GM19239 (cell line): ENCODE measurements around the gene RMC1.
"Not testable (repeated sequence)": the region's sequence is repeated elsewhere in the genome, so short reads cannot be mapped to it uniquely, and the experiment has no call there.

Source experiments
- DNase-seq: peaks from one replicate; pipeline ENCODE4 v3.0.0; 2011; ENCODE audit warnings: low spot score; ENCODE audit not compliant: insufficient read length
- FAIRE-seq: peaks from 2 replicates; lab custom pipeline; 2011; peaks lifted over from hg19 to GRCh38; lab: Jason Lieb, UNC

The RMC1 gene

DNA sequence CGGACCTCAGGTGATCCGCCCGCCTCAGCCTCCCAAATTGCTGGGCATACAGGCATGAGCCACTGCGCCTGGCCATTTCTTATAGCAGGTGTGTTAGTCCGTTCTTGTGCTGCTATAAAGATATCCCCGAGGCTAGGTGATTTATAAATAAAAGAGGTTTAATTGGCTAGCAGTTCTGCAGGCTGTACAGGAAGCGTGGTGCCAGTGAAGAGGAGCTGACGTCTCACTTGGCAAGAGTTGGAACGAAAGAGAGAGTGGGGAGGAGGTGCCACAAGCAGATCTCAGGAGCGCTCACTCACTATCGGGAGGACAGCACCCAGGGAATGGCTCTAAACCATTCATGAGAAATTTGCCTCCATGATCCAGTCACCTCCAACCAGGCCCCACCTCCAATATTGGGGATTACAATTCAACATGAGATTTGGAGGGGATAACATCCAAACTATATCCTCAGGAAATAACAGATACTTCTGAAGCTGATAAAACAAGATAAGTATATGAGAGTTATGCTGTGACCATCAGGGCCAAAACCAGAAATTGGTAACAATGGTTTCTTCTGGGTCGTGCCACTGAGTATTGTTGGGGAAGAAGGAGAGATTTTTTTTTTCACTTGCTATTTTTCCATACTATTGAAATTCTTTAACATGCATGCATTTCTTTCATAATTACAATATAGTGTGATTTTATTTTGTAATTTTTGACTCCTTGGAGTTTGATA lies 7.4 kb upstream of the RMC1 start:
- no peak for DNase-seq
- FAIRE-seq = no peak

DNA sequence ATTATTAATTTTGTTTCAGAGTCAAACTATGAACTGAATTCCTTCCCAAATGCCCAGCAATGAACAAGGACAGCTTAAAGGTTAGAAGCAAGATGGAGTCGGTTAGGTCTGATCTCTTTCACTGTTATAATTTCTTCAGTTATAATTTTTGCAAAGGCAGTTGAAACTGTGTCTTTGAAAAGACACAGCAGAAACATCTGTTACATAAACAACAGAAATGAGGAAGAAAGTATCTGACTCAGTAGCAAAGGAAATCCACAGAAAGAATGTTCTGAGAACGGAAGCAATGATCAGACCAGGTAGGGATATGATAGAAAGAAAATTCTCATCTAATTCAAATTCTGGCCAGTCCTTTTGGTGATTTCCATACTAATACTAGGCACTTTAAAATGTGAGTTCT lies 5.2 kb upstream of the RMC1 start:
- DNase-seq = no peak

DNA sequence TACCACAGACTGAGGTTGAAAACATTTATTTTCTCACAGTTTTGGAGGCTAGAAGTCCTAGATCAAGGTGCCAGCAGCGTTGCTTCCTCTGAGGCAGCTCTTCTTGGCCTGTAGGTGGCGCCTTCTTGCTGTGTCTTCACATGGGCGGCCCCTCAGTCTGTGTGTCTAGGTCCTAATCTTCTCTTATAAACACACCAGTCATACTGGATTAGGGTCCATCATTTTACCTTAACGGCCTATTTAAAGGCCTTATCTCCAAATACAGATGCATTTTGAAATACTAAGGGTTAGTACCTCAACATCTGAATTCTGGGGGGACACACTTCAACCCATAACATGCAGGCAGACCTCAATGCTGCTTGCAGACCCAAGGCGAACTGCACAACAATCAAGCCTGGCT lies 4.4 kb upstream of the RMC1 start:
- DNase-seq = no peak

More for the DNA sequence above, 5.2 kb upstream of the RMC1 start:
- no peak for FAIRE-seq

DNA sequence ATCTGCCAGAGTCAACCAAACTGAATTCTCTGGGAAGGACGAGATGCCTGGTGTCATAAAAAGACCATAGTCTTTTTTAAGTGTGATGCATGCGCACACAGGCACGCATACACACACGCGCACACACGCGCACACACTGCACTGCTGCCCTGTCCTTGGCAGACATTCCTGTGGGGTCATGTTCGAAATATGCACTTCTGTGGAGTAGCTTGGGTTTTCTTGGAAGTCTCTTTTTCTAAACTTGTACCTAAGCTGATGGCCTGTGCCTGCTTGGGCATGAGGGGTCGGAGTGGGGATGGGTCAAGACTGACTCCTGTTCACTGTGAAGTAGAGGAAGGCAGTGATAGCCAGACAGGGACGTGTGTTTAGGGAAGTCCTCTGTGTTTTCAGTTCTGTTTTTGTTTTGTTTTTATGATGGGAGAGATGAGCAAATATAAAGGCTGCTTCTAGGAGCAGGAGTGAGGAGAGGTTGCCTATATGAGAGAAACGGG lies 4.0 kb upstream of the RMC1 start:
- no peak for FAIRE-seq
- DNase-seq = no peak

More for the DNA sequence above, 4.4 kb upstream of the RMC1 start:
- FAIRE-seq = peak; percentile 81

DNA sequence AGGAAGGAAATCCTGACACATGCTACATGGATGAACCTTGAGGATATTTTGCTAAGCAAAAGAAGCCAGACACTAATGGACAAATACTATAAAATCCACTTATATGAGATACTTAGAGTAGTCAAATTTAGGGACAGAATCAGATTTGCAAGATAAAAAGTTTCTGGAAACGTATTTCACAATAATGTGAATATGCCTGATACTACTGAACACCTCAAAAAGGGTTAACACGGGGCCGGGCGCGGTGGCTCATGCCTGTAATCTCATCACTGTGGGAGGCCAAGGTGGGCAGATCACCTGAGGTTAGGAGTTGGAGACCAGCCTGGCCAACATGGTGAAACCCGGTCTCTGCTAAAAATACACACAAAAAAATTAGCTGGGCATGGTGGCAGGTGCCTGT lies 1.7 kb upstream of the RMC1 start:
- FAIRE-seq = no peak

DNA sequence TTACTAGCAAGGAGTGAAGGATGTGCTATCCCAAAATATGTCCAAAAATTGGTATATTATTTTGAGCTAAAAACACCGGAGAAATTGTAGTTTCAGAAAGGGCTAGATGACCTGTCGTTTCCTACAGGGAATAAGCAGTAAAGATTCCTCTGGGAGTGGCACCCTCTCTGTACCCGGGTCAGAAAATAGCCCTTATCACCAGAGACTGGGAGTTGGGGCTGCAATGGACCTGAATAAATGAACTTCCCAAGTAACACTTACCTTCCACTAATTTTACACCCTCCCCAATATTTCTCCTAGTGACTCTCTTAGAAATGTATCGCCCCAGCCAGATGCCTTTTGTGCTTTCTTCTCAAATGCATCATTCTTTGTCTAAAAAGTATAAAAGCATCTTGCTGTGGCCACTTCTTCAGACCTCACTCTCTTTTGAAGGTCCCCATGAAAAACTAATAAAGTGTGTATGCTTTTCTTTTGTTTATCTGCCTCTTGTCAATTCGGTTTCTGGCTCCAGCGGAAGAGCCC lies 734 bp upstream of the RMC1 start:
- peak; percentile 4 for FAIRE-seq
- DNase-seq = no peak

More for the DNA sequence above, 1.7 kb upstream of the RMC1 start:
- no peak for DNase-seq

DNA sequence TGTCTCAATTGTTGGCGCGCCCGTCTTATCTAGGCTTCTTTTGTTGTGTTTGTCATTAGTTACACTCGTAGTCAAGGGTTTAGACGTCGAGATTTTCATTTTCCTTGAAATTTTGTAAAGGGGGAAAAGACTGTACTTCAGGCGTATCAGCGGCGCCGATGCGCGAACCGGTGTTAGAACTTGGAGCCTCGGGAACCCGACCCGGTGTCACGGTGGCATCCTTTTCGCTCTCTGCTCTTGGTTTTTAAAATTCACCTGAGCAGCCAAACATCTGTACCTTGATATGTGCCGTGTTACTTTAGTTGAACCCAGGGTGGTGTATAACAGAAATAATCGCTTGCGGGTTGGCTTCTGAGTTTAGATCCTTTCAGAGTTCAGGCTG lies 643 bp downstream of the RMC1 start:
- FAIRE-seq = no peak
- no peak for DNase-seq

DNA sequence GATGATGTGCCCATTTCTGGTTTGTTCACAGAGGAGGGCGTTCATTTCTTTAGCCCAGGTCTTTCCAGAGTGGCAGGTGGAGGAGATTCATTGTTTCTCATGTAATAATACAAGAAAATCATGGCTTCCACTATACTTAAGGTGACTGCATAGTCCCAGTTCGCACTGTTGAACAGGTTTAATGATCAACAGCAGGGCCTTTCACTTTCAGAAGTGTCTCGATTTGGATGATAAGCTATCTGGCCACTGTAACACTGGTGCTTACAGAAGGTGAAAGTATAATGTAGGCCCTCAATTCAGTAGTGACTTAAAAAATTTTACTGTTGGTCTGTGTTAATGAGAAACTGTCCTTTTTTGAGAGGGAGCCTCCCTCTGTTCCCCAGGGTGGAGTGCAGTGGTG lies 1.4 kb downstream of the RMC1 start:
- FAIRE-seq = peak; percentile 91
- DNase-seq = peak; percentile 72

DNA sequence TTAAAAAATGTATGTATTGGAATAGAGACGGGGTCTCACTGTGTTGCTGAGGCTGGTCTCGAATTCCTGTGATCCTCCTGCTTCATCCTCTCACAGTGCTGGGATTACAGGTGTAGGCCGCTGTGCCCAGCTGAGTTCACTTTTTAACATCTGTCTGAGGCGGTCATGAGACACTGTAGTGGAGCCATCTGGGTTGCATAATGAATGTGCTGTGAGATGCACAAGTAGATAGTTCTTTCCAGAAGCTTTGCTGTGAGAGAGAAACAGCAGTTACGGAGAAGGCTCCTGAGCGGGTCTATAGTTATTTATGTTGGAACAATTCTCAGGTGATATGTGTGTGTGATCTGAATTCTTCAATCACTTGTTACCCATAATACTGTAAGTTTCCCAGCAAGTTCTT lies 3.1 kb downstream of the RMC1 start:
- DNase-seq (no peak), FAIRE-seq (no peak)

DNA sequence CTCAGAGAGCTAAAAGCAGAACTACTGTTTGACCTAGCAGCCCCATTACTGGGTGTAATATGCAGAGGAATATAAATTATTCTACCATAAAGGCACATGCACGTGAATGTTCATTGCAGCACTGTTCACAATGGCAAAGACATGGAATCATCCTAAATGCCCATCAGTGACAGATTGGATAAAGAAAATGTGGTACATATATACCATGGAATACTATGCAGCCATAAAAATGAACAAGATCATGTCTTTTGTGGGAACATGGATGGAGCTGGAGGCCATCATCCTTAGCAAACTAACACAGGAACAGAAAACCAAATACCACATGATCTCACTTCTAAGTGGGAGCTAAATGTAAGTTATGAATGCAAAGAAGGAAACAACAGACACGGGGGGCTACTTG lies 7.6 kb downstream of the RMC1 start:
- not testable (repeated sequence) for FAIRE-seq, DNase-seq

DNA sequence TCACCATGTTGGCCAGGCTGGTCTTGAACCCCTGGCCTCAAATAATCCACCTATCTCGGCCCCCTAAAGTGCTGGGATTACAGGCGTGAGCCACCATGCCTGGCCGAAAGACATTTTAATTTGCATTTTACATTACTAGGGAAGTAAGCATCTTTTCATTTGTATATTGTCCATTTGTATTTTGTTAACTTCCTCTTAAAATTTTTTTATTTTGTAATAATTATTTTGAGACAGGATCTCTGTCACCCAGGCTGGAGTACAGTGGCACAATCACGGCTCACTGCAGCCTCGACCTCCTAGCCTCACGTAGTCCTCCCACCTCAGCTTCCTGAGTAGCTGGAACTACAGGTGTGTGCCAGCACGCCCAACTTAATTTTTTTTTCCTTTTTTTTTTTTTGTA lies 8.9 kb downstream of the RMC1 start:
- not testable (repeated sequence) for DNase-seq, FAIRE-seq

DNA sequence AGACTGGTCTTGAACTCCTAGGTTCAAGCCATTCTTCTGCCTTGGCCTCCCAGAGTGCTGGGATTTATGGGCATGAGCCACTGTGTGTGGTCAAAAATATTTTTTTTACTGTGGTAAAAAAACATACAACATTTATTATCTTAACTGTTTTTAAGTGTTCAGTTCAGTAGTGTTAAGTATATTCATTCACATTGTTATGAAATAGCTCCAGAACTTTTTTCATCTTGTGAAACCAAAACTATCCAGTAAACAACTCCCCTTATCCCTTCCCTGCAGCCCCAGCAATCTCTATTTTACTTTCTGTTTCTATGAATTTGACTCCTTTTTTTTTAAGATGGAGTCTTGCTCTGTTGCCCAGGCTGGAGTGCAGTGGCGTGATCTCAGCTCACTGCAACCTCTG lies 9.3 kb downstream of the RMC1 start:
- DNase-seq = no peak
- FAIRE-seq = no peak

DNA sequence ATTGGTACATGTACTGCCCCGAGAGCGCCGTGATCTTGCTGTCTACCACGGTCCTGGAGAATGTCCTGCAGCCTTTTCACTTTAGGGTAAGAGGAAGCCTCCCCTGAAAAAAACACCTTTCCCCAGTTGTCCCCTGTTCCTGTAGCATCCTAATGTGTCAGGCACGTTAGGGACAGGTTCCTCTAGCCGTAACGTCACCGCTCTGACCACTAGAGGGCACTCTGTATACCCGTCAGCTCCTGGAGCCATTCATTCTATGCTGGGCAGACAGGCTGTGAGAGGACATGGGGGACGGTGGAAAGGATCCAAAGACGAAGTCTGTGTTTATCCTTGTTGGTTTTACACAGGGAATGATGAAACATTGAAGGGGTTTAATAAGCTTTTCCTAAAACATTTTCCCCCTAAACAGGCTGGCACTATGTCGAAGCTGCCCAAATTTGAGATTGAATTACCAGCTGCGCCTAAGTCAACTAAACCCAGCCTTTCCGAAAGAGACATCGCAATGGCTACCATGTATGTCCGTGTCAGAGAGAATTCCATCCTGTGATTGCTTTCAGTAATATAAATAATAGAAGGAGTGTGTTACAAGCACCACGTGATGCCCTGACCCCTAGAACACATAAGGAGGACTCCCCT lies 12.7 kb downstream of the RMC1 start:
- DNase-seq (peak; percentile 56), FAIRE-seq (peak; percentile 89)

DNA sequence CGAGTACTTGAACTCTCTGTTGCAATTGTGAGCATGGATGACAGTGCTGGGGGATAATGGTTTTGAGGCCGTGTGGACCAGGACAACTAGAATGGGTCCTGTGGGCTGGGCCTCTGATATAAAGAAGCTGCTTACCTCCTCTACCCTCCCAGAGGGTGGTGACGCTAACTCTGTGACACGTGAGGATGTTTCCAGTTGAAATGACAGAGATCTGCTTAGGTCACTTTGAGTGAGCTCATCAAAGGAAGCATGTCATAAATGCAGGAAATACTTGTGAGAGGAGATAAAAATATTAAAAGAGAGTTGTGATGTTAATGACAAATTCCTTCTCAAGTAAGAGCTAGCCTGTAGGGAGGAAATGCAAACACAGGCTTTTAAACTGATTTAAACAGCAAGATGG lies 16.4 kb downstream of the RMC1 start:
- no peak for FAIRE-seq
- no peak for DNase-seq

DNA sequence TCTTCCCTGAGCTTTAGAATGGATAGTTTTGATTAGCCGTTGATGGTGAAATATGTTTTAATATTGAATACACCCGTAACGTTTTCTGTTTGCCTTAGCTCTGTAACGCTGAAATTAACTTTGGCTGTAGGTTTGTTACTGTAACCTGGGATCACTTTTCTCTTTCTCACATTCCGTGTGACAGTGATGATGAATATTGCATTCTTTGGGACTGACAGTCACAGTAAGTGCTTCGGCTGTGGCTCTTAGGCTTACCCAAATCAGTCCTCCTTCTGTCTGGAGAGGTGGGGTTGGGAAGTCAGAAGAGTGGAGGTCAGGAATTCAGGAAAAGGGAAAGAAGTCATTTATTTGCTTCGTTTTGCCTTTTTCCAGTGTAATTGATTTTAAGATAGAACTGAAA lies 18.0 kb downstream of the RMC1 start:
- DNase-seq = no peak
- FAIRE-seq = no peak

DNA sequence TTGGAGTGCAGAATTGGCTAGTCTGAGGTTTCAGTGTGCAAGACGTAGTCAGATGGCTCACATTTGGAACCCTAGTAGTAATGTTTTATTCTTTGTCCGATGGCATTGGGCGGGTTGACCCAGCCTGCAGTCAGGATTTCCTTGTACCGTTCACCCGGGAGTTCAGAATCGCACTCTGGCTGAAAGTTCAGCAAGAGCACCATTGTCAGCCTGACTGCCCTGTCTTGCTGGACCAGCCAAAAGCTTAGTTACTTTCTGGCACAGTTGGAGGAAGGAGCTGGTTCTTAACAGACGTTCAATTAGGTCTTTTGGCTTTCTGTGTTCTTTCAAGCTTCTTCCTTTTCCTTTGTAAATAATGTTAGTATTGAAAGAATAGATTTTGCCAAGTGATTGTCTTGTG lies 18.6 kb downstream of the RMC1 start:
- FAIRE-seq = no peak
- DNase-seq = no peak

DNA sequence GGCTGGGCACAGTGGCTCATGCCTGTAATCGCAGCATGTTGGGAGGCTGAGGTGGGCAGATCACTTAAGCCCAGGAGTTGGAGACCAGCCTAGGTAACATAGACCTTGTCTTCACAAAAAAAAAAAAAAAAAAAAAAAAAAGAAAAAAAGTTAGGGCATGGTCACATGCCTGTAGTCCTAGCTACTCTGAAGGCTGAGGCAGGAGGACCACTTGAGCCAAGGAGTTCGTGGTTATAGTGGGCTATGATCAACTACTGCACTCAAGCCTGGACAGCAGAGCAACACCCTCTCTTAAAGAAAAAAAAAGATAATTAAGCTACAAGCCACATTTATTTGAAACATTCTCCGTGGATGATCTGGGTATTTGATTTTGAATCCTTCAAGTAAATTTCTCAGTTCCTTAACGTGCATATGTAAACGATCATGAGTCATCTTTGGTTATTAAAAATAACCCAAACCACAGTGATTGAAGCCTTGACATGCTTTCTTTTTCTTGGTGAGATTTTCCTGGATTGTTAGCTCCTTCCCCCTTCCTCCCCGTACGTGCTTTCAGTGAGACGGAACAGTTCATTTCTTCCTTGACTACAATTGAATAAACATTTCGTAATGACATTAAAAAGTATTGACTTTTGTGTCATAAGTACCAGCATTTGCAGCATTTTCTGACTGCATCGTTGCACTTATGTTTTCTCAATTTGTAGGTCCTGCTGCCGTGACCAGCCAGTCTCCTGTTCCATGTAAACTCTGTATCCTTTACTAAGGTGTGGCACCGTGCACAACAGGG lies 20.3 kb downstream of the RMC1 start:
- DNase-seq = no peak
- FAIRE-seq = no peak

DNA sequence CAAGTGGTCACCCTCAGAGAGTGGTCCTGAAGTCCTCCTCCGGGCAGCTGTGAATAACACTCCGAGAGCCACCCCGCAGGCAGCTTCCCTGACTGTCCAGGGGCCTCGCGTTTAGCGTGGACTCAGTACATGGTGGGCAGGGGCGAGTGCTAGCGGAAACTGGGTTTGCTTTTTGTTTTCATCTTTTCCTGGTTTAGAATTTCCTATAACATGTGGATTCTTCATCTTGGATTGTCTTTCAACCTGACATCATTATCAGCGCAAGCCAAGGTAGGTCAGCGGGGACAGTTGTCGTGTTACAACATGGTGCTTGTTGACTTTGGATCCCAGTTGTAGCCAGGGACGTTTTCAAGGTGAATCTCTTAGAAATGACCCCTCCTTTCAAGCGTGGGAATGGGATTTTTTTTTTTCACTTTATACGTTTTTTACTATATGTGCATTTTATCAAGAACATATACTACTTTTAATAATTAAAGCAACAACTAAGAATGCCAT lies 20.9 kb downstream of the RMC1 start:
- DNase-seq (no peak), FAIRE-seq (no peak)

DNA sequence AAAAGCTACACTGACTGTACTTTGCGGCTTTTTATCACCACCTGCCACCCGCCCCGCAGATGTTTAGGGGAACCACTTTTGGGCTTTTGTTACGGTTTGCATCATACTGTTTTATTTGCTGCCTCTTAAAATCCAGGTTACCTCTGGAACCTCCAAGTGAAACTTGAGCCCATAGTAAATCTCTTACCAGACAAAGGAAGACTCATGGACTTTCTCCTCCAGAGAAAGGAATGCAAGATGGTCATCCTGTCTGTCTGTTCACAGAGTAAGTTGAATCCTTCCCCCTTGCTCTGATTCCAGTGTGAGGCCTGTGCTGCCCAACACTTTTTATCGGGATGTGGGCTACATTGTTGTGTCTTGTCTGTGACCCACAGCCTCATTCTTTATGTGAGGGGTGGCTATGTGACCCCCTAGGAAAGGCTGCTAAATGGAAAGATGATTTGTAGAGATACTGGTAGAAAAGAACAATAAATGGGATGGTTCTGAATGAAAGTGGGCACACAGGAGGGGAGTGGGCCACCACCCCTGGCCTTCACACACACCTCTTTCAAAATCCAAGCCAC lies 23.3 kb downstream of the RMC1 start:
- no peak for DNase-seq
- FAIRE-seq = no peak
